Measurements from ENCODE around the gene EVL. TPM values are rescaled to one million over a fixed set of nuclear protein-coding genes. Genes with fewer than 3 reads are reported as not detected.

Gene EVL
- total and polyA plus RNA-seq, 10 of the 15 experiments (the other 5 are each of a cell fraction or from before 2014, with no cell fraction given), result 11.9 to 341 (median 89.8) TPM

- TF ChIP-seq SIN3A (IDR thresholded peaks at IDR 0.05; ENCODE audit: low read depth, low read length) (0 out of 2 replicates have a peak, but pooled peaks have one; percentile 23), NR2C1 (IDR thresholded peaks at IDR 0.05) (no peak), EP300 (IDR thresholded peaks at IDR 0.05; ENCODE audit: borderline replicate concordance in 1 of 2, control insufficient read depth in 1 of 2, low read depth in 2 of 2, low read length in 2 of 2) (0 out of 4 replicates have a peak, but pooled peaks have one; percentile 55 to 67), SREBF1 (IDR thresholded peaks at IDR 0.05; ENCODE audit: low read length) (no peak), SMARCA5 (IDR thresholded peaks at IDR 0.05) (no peak; the same call in 1 of the 2 replicates), MEF2A (IDR thresholded peaks at IDR 0.05; ENCODE audit: insufficient read depth, low read depth, low read length) (0 out of 2 replicates have a peak, but pooled peaks have one; percentile 5), RELB (IDR thresholded peaks at IDR 0.05; ENCODE audit: low read depth) (peak; percentile 85), ZNF274 (IDR thresholded peaks at IDR 0.05; ENCODE audit: insufficient read depth, insufficient read length) (no peak), SIX5 (IDR thresholded peaks at IDR 0.05; ENCODE audit: low read depth, low read length, severe bottlenecking) (no peak), FOXK2 (IDR thresholded peaks at IDR 0.05) (no peak), SMC3 (IDR thresholded peaks at IDR 0.05; ENCODE audit: borderline replicate concordance, low read length) (no peak), ZBTB4 (CRISPR knock-in tag; IDR thresholded peaks at IDR 0.05) (no peak), NFYB (IDR thresholded peaks at IDR 0.05; ENCODE audit: insufficient read depth, low read depth, low read length) (no peak), ZNF384 (IDR thresholded peaks at IDR 0.05; ENCODE audit: borderline replicate concordance, low read depth, low read length) (no peak)
- TF ChIP-seq, protein P1, sequence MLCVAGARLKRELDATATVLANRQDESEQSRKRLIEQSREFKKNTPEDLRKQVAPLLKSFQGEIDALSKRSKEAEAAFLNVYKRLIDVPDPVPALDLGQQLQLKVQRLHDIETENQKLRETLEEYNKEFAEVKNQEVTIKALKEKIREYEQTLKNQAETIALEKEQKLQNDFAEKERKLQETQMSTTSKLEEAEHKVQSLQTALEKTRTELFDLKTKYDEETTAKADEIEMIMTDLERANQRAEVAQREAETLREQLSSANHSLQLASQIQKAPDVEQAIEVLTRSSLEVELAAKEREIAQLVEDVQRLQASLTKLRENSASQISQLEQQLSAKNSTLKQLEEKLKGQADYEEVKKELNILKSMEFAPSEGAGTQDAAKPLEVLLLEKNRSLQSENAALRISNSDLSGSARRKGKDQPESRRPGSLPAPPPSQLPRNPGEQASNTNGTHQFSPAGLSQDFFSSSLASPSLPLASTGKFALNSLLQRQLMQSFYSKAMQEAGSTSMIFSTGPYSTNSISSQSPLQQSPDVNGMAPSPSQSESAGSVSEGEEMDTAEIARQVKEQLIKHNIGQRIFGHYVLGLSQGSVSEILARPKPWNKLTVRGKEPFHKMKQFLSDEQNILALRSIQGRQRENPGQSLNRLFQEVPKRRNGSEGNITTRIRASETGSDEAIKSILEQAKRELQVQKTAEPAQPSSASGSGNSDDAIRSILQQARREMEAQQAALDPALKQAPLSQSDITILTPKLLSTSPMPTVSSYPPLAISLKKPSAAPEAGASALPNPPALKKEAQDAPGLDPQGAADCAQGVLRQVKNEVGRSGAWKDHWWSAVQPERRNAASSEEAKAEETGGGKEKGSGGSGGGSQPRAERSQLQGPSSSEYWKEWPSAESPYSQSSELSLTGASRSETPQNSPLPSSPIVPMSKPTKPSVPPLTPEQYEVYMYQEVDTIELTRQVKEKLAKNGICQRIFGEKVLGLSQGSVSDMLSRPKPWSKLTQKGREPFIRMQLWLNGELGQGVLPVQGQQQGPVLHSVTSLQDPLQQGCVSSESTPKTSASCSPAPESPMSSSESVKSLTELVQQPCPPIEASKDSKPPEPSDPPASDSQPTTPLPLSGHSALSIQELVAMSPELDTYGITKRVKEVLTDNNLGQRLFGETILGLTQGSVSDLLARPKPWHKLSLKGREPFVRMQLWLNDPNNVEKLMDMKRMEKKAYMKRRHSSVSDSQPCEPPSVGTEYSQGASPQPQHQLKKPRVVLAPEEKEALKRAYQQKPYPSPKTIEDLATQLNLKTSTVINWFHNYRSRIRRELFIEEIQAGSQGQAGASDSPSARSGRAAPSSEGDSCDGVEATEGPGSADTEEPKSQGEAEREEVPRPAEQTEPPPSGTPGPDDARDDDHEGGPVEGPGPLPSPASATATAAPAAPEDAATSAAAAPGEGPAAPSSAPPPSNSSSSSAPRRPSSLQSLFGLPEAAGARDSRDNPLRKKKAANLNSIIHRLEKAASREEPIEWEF (IDR thresholded peaks at IDR 0.05; ENCODE audit: insufficient replicate concordance, low read depth, low read length), result peak; percentile 53
- TF ChIP-seq, protein P2, sequence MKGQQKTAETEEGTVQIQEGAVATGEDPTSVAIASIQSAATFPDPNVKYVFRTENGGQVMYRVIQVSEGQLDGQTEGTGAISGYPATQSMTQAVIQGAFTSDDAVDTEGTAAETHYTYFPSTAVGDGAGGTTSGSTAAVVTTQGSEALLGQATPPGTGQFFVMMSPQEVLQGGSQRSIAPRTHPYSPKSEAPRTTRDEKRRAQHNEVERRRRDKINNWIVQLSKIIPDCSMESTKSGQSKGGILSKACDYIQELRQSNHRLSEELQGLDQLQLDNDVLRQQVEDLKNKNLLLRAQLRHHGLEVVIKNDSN (IDR thresholded peaks at IDR 0.05; ENCODE audit: borderline replicate concordance, extremely low read length, insufficient read depth, low read depth, low read length), result no peak
Measured at GRCh38 chr14:100067971-100068959, 3.0 kb downstream of the EVL start (continued).

Data from GM12878 (cell line).